Body of pancreas (tissue), 4 donors: Measurements from ENCODE around the gene TSPAN14. TPM values are rescaled to one million over a fixed set of nuclear protein-coding genes. Genes with fewer than 3 reads are reported as not detected.

Source experiments
- ATAC-seq: fragments of 150-250 bp; one replicate; pipeline ENCODE4 v1.9.1; 2016
- DNase-seq, 4 donors: peaks; one replicate each; pipeline ENCODE4 v3.0.0-alpha.2; 2019
- H3K27ac ChIP-seq, 4 donors: fragments of 200-600 bp; sonication (generic); 1 replicate in 3 of 4; 2 replicates in 1 of 4; pipeline versions ENCODE4 v1.5.1 to v1.6.1; 2016 to 2019; ENCODE audit warnings: mild to moderate bottlenecking in 1 of 4, mixed read lengths in 1 of 4, moderate library complexity in 1 of 4
- H3K27me3 ChIP-seq, 2 donors: fragments of 200-600 bp; sonication (generic); one replicate each; pipeline ENCODE4 v1.6.0; 2016; ENCODE audit warnings: mild to moderate bottlenecking in 1 of 2
- H3K36me3 ChIP-seq, 2 donors: fragments of 200-600 bp; sonication (generic); replicated peaks in 1 of 2; 2 replicates each; pipeline ENCODE4 v1.5.1; 2016; ENCODE audit warnings: low read depth in 2 of 2; ENCODE audit not compliant: insufficient read depth in 1 of 2
- H3K4me1 ChIP-seq: fragments of 200-600 bp; sonication (generic); one replicate; pipeline ENCODE4 v1.6.0; 2016
- H3K4me3 ChIP-seq, 2 donors: fragments of 200-600 bp; sonication (generic); 1 replicate in 1 of 2; 2 replicates in 1 of 2; pipeline ENCODE4 v1.5.1; 2016 to 2019
- H3K9me3 ChIP-seq, 3 donors: fragments of 200-600 bp; sonication (generic); 1 replicate in 2 of 3; 2 replicates in 1 of 3; pipeline ENCODE4 v1.5.1; 2016
- CTCF ChIP-seq, 7 experiments: fragments of 450-650 bp in 4 of 7; fragments of 200-600 bp in 3 of 7; sonication (generic) in 3 of 7; IDR thresholded peaks; one replicate each; pipeline ENCODE4 v1.5.1; 2016 to 2019; ENCODE audit warnings: antibody characterized with exemption in 7 of 7
- POLR2A ChIP-seq, 3 donors: fragments of 450-650 bp; IDR thresholded peaks; one replicate each; pipeline ENCODE4 v1.6.1; 2016; ENCODE audit warnings: antibody characterized with exemption in 3 of 3, mild to moderate bottlenecking in 2 of 3
- WGBS, 2 donors: methylation state at CpG; one replicate each; pipeline ENCODE4 v1.1.5; 2017; 5-methylcytosine and 5-hydroxymethylcytosine counted together
- intact Hi-C: fragments of 100-400 bp; cut with DNase I; formaldehyde crosslinking; loops from one replicate; pipeline ENCODE4 v1.15.1; 2023
- total RNA-seq, 2 donors: library from RNA; depleted of rRNA; stranded (reverse); fragments of >200 nt; gene quantifications; one replicate each; pipeline ENCODE4 v1.1.0, GENCODE V29; 2016

TSPAN14 gene
- total RNA-seq, 2 donors from 2014 or later, result 22.3 to 63.0 TPM

GRCh38 chr10:80539421-80540031 lies 85.4 kb downstream of the TSPAN14 start:
- ATAC-seq, result no peak
- Histone ChIP-seq H3K9me3 (no peaks in the 10 kb centered on the region), H3K27ac (no peak overlapping the region), H3K4me3 (no peak overlapping the region), H3K36me3 (no peaks in the 10 kb centered on the region), H3K27me3 (no peaks in the 10 kb centered on the region), H3K4me1 (peaks cover 10% of the 10 kb centered on the region)
- no peak for TF ChIP-seq CTCF (IDR thresholded peaks at IDR 0.05)
- no peak for TF ChIP-seq POLR2A (IDR thresholded peaks at IDR 0.05)
- 67% methylated on average over 4 to 7 of the region's 7 CpGs for WGBS, 2 donors
- no peak for DNase-seq
- intact Hi-C loops, result no loop called here

- 77 to 80% methylated on average over 9 to 11 of the region's 11 CpGs for WGBS, 2 donors
- H3K36me3 ChIP-seq, result no peaks in the 10 kb centered on the region
- TF ChIP-seq POLR2A (IDR thresholded peaks at IDR 0.05) (no peak), CTCF (IDR thresholded peaks at IDR 0.05) (no peak)
- intact Hi-C loops, result no loop called here
- no peak overlapping the region for H3K27ac ChIP-seq
- peaks cover 10% of the 10 kb centered on the region for H3K4me1 ChIP-seq
- no peaks in the 10 kb centered on the region for H3K9me3 ChIP-seq
- no peaks in the 10 kb centered on the region for H3K27me3 ChIP-seq
- ATAC-seq, result no peak
- no peak for DNase-seq
- H3K4me3 ChIP-seq, result no peak overlapping the region
Observed at GRCh38 chr10:80540136-80540535, 86.0 kb downstream of the TSPAN14 start.

GRCh38 chr10:80540618-80540980 lies 86.5 kb downstream of the TSPAN14 start:
- DNase-seq (no peak), ATAC-seq (no peak)
- intact Hi-C loops, result no loop called here
- Histone ChIP-seq H3K27ac (no peak overlapping the region), H3K4me1 (peaks cover 6% of the 10 kb centered on the region), H3K9me3 (no peaks in the 10 kb centered on the region), H3K4me3 (no peak overlapping the region), H3K36me3 (no peaks in the 10 kb centered on the region), H3K27me3 (no peaks in the 10 kb centered on the region)
- TF ChIP-seq CTCF (IDR thresholded peaks at IDR 0.05), result no peak
- no peak for TF ChIP-seq POLR2A (IDR thresholded peaks at IDR 0.05)
- 54 to 65% methylated on average over 9 of the region's 9 CpGs for WGBS, 2 donors

- intact Hi-C loops, result no loop called here
- no peaks in the 10 kb centered on the region for H3K36me3 ChIP-seq
- peaks cover 4% of the 10 kb centered on the region for H3K4me1 ChIP-seq
- H3K27ac ChIP-seq, result no peak overlapping the region
- DNase-seq, result no peak
- H3K27me3 ChIP-seq, result no peaks in the 10 kb centered on the region
- TF ChIP-seq POLR2A (IDR thresholded peaks at IDR 0.05) (no peak), CTCF (IDR thresholded peaks at IDR 0.05) (no peak)
- whole genome bisulfite sequencing, 2 donors, result 62 to 68% methylated on average over 11 of the region's 11 CpGs
- ATAC-seq, result no peak
- no peaks in the 10 kb centered on the region for H3K9me3 ChIP-seq
- no peak overlapping the region for H3K4me3 ChIP-seq
Observed at GRCh38 chr10:80540981-80541750, 87.1 kb downstream of the TSPAN14 start.

GRCh38 chr10:80542053-80542452 lies 87.9 kb downstream of the TSPAN14 start:
- intact Hi-C loops, result no loop called here
- H3K4me3 ChIP-seq, result no peak overlapping the region
- no peak for TF ChIP-seq POLR2A (IDR thresholded peaks at IDR 0.05)
- TF ChIP-seq CTCF (IDR thresholded peaks at IDR 0.05), result no peak
- DNase-seq (no peak), ATAC-seq (no peak)
- H3K27me3 ChIP-seq, result no peaks in the 10 kb centered on the region
- H3K9me3 ChIP-seq, result no peaks in the 10 kb centered on the region
- no peaks in the 10 kb centered on the region for H3K4me1 ChIP-seq
- H3K36me3 ChIP-seq, result no peaks in the 10 kb centered on the region
- H3K27ac ChIP-seq, result no peak overlapping the region
- WGBS, 2 donors, result 51 to 65% methylated on average over 4 of the region's 4 CpGs
